Brain microvascular endothelial cell (primary cell): ENCODE results near the gene IKZF4.
A peak's percentile ranks its signal among the peaks of the same experiment; 100 is the strongest.

Experiments used
- DNase-seq: peaks from one replicate; pipeline ENCODE4 v3.0.0-alpha.2; 2020
- H3K27ac ChIP-seq: fragments of 250-450 bp; sonication (Bioruptor Pico); 2 replicates; pipeline ENCODE4 v1.5.1; 2020; ENCODE audit warnings: mild to moderate bottlenecking, moderate library complexity
- H3K27me3 ChIP-seq: fragments of 250-450 bp; sonication (Bioruptor Pico); replicated peaks from 2 replicates; pipeline ENCODE4 v1.5.1; 2020; ENCODE audit warnings: mild to moderate bottlenecking
- H3K36me3 ChIP-seq: fragments of 250-450 bp; sonication (Bioruptor Pico); replicated peaks from 2 replicates; pipeline ENCODE4 v1.5.1; 2020; ENCODE audit warnings: mild to moderate bottlenecking
- H3K4me3 ChIP-seq: 2 replicates; pipeline ENCODE4 v1.5.1; 2011; ENCODE audit warnings: low read depth, mild to moderate bottlenecking, control low read depth, low read length, moderate library complexity
- in situ Hi-C: cut with HindIII; loops from 2 replicates; pipeline ENCODE4 v1.10.0; 2017; ENCODE audit warnings: low sequenced_read_pairs, low pct_ligation_motif_present
- TF ChIP-seq, protein P1 (sequence below): IDR thresholded peaks from 2 replicates; pipeline ENCODE4 v1.5.1; 2011; ENCODE audit warnings: low read depth, mild to moderate bottlenecking, moderate library complexity, low read length, control low read depth, inconsistent platforms; ENCODE audit errors: missing control alignments

IKZF4 gene

DNA sequence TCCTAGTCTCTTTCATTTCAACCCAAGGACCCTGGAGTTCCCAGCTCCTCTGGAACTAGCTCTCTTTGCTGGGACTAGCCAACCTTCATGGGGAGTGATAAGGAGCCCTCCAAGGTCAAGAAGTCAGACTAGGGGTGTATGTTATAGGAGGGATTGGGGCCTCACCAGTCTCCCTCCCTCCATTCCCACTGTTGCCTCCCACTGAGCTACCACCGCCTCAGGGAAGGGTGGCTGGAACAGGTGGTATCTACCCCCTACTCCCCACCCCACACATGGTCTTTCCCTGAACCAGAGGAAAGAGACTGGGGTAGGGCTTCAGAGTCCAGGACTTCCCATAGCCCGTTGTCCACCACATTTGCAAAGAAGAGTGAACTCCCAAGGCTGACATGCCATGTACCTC lies 61.5 kb downstream of the IKZF4 start:
- Histone ChIP-seq H3K27me3 (peaks cover 10% of the 10 kb centered on the region), H3K4me3 (no peak overlapping the region), H3K27ac (no peak overlapping the region), H3K36me3 (no peaks in the 10 kb centered on the region)
- in situ Hi-C loops = no loop called here
- DNase-seq = no peak
- TF ChIP-seq, protein P1, sequence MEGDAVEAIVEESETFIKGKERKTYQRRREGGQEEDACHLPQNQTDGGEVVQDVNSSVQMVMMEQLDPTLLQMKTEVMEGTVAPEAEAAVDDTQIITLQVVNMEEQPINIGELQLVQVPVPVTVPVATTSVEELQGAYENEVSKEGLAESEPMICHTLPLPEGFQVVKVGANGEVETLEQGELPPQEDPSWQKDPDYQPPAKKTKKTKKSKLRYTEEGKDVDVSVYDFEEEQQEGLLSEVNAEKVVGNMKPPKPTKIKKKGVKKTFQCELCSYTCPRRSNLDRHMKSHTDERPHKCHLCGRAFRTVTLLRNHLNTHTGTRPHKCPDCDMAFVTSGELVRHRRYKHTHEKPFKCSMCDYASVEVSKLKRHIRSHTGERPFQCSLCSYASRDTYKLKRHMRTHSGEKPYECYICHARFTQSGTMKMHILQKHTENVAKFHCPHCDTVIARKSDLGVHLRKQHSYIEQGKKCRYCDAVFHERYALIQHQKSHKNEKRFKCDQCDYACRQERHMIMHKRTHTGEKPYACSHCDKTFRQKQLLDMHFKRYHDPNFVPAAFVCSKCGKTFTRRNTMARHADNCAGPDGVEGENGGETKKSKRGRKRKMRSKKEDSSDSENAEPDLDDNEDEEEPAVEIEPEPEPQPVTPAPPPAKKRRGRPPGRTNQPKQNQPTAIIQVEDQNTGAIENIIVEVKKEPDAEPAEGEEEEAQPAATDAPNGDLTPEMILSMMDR = no peak

DNA sequence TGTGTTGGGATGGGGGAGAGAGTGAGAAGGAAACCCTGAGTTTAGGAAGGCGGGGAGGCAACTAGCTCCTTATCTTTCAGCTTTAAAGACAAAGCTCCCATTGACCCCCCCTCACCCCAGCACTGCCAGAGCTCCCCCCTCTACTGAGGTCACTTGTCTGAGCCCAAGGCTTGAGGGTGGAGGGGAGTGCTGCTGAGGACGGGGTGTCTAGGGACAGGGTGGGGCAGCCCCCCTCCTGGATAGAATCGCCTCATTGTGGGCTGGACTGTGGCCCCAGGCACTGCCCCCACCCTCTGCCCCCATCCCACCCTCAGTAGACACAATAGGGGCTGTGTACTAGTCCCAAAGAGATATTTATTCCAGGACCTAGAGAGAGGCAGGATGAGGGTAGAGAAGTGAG lies 62.1 kb downstream of the IKZF4 start:
- TF ChIP-seq, protein P1 = no peak
- in situ Hi-C loops = no loop called here
- H3K27ac ChIP-seq = no peak overlapping the region
- H3K36me3 ChIP-seq = no peaks in the 10 kb centered on the region
- DNase-seq = no peak
- no peak overlapping the region for H3K4me3 ChIP-seq
- H3K27me3 ChIP-seq = peaks cover 10% of the 10 kb centered on the region

DNA sequence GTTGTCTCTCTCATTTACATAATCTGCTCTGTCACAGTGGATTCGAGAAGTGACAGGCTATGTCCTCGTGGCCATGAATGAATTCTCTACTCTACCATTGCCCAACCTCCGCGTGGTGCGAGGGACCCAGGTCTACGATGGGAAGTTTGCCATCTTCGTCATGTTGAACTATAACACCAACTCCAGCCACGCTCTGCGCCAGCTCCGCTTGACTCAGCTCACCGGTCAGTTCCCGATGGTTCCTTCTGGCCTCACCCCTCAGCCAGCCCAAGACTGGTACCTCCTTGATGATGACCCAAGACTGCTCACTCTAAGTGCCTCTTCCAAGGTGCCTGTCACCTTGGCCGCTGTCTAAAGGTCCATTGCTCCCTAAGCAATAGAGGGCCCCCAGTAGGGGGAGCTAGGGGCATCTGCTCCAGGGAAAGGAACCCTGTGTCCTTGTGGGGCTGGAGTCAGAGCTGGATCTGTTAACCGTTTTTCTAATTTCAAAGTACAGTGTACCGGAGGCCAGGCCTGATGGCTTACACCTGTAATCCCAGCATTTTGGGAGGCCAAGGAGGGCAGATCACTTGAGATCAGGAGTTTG lies 64.2 kb downstream of the IKZF4 start:
- H3K36me3 ChIP-seq = no peaks in the 10 kb centered on the region
- no peak overlapping the region for H3K4me3 ChIP-seq
- H3K27me3 ChIP-seq = peaks cover 10% of the 10 kb centered on the region
- no peak for DNase-seq
- in situ Hi-C loops = no loop called here
- no peak overlapping the region for H3K27ac ChIP-seq
- TF ChIP-seq, protein P1 = peak; percentile 72

DNA sequence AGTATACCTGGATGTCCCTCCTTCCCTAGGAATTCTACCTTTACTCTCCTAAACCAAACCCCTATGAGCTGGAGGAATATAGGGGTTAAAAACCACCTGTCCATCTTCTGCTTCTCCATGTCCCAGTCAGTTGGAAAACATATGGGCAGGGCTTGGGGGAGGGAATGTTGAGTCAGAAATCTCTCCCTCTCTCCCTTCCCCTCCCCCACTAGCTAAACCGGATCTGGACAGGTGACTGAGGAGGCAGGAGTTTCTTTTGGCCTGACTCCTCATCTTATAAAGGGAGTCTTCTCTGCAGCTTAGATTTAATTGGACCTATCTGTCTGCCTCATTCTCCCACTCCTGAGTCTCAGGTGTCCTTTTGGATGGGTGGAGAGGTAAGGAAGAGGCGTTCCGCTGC lies 65.3 kb downstream of the IKZF4 start:
- Histone ChIP-seq H3K27ac (no peak overlapping the region), H3K27me3 (peaks cover 10% of the 10 kb centered on the region), H3K4me3 (no peak overlapping the region), H3K36me3 (no peaks in the 10 kb centered on the region)
- no peak for DNase-seq
- in situ Hi-C loops = no loop called here
- TF ChIP-seq, protein P1 = no peak

DNA sequence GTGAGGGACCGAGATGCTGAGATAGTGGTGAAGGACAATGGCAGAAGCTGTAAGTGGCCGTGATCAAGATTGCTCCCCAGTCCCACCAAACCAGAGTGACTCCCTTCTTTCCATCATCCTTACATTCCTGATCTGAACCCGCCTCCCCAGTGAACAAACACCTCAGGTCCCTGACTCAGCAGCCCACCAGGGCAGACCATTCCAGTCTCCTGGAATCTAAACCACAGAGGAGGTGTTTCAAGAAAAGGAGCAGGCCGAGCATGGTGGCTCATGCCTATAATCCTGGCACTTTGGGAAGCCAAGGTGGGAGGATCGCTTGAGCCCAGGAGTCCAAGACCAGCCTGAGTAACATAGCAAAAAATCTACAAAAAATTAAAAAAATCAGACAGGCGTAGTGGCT lies 65.8 kb downstream of the IKZF4 start:
- in situ Hi-C loops = no loop called here
- no peaks in the 10 kb centered on the region for H3K36me3 ChIP-seq

DNA sequence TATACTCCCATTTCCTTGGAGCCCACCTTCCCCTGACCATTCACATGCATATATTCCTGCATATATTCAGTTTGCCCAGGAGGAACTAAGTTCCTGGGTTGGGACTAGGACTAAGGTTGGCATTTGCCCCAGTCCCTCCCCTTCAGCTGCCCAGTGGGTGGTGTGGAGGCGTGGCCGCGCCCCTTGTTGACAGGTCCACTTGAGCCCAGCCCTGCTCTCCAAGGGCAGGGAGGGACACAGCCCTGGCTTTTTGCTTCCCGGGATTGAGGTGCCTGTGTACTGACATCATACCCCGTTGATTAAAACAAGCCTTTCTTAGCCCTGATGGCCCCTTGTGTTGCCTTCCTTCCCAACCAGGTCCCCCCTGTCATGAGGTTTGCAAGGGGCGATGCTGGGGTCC lies 66.4 kb downstream of the IKZF4 start:
- in situ Hi-C loops = no loop called here
- H3K36me3 ChIP-seq = no peaks in the 10 kb centered on the region

More for the DNA sequence above, 65.8 kb downstream of the IKZF4 start:
- Histone ChIP-seq H3K4me3 (no peak overlapping the region), H3K27me3 (peaks cover 10% of the 10 kb centered on the region), H3K27ac (no peak overlapping the region)
- TF ChIP-seq, protein P1 = no peak
- DNase-seq = no peak

More for the DNA sequence above, 66.4 kb downstream of the IKZF4 start:
- no peak overlapping the region for H3K4me3 ChIP-seq
- TF ChIP-seq, protein P1 = no peak
- DNase-seq = no peak
- H3K27ac ChIP-seq = no peak overlapping the region
- peaks cover 6% of the 10 kb centered on the region for H3K27me3 ChIP-seq
